Neural cell (in vitro differentiated cells): Measurements from ENCODE around the gene JMJD4. TPM values are rescaled to one million over a fixed set of nuclear protein-coding genes. Genes with fewer than 3 reads are reported as not detected.

Source experiments
- H2AFZ ChIP-seq: fragments of 200-600, 300-800 bp; sonication (generic), shearing (Covaris generic); 2 replicates; pipeline ENCODE4 v1.6.0; 2014; ENCODE audit warnings: low read depth, mild to moderate bottlenecking, antibody characterized with exemption, low read length, moderate library complexity
- H3F3A ChIP-seq: fragments of 200-600 bp; shearing (Covaris generic); 2 replicates; pipeline ENCODE4 v1.6.1; 2016; ENCODE audit warnings: mild to moderate bottlenecking, moderate library complexity, mixed read lengths, antibody characterized with exemption, low read length; ENCODE audit not compliant: insufficient read depth, poor library complexity, severe bottlenecking
- H3K27ac ChIP-seq: fragments of 200-600, 300-800 bp; sonication (generic), shearing (Covaris generic); 2 replicates; pipeline ENCODE4 v1.5.1; 2014; ENCODE audit warnings: mild to moderate bottlenecking, low read length, moderate library complexity
- H3K27me3 ChIP-seq: fragments of 300-800, 200-600 bp; sonication (generic), shearing (Covaris generic); 2 replicates; pipeline ENCODE4 v1.6.0; 2014; ENCODE audit warnings: mild to moderate bottlenecking, low read depth, low read length, moderate library complexity; ENCODE audit not compliant: insufficient read depth
- H3K36me3 ChIP-seq: fragments of 300-800, 200-600 bp; sonication (generic), shearing (Covaris generic); 2 replicates; pipeline ENCODE4 v1.5.1; 2014; ENCODE audit warnings: mild to moderate bottlenecking, antibody characterized with exemption, low read length, moderate library complexity; ENCODE audit not compliant: insufficient read depth
- H3K4me2 ChIP-seq: fragments of 300-800, 200-600 bp; sonication (generic), shearing (Covaris generic); 2 replicates; pipeline ENCODE4 v1.6.0; 2014; ENCODE audit warnings: mild to moderate bottlenecking, low read length
- H3K4me3 ChIP-seq: fragments of 300-800, 200-600 bp; sonication (generic), shearing (Covaris generic); 2 replicates; pipeline ENCODE4 v1.5.1; 2014; ENCODE audit warnings: mild to moderate bottlenecking, low read length, moderate library complexity
- H3K79me2 ChIP-seq: fragments of 200-600 bp; shearing (Covaris generic); replicated peaks from 2 replicates; pipeline ENCODE4 v1.6.0; 2014; ENCODE audit warnings: mild to moderate bottlenecking, low read length, moderate library complexity; ENCODE audit not compliant: insufficient read depth
- H3K9ac ChIP-seq: fragments of 300-800, 200-600 bp; sonication (generic), shearing (Covaris generic); 2 replicates; pipeline ENCODE4 v1.6.1; 2016; ENCODE audit warnings: mild to moderate bottlenecking, low read length, mixed read lengths
- H3K9me2 ChIP-seq: fragments of 200-600 bp; shearing (Covaris generic); 2 replicates; pipeline ENCODE4 v1.6.1; 2016; ENCODE audit warnings: mild to moderate bottlenecking, low read length, mixed read lengths; ENCODE audit not compliant: insufficient read depth
- H3K9me3 ChIP-seq: fragments of 200-600, 300-800 bp; sonication (generic), shearing (Covaris generic); 2 replicates; pipeline ENCODE4 v1.6.1; 2016; ENCODE audit warnings: mild to moderate bottlenecking, mixed run types, low read length, moderate library complexity, mixed read lengths
- H4K20me1 ChIP-seq: fragments of 200-600 bp; shearing (Covaris generic); 2 replicates; pipeline ENCODE4 v1.6.1; 2016; ENCODE audit warnings: mild to moderate bottlenecking, mixed run types; ENCODE audit not compliant: insufficient read depth
- EP300 ChIP-seq: fragments of 450-650 bp; conservative IDR thresholded peaks from 2 replicates; pipeline ENCODE4 v1.6.1; 2014; ENCODE audit warnings: antibody characterized with exemption, mild to moderate bottlenecking, moderate library complexity; ENCODE audit not compliant: poor library complexity, severe bottlenecking
- EZH2 ChIP-seq: fragments of 200-600, 300-800 bp; shearing (Covaris generic), sonication (generic); IDR thresholded peaks from 2 replicates; pipeline ENCODE4 v1.6.1; 2014; ENCODE audit warnings: antibody characterized with exemption, low read length, borderline replicate concordance, mild to moderate bottlenecking; ENCODE audit not compliant: insufficient read depth, poor library complexity, severe bottlenecking
- MXI1 ChIP-seq: fragments of 450-650 bp; conservative IDR thresholded peaks from 2 replicates; pipeline ENCODE4 v1.6.1; 2014; ENCODE audit warnings: antibody characterized with exemption, mild to moderate bottlenecking; ENCODE audit not compliant: poor library complexity, severe bottlenecking
- POLR2AphosphoS5 ChIP-seq: IDR thresholded peaks from 2 replicates; pipeline ENCODE4 v1.6.1; 2012
- RAD21 ChIP-seq: fragments of 450-650 bp; conservative IDR thresholded peaks from 2 replicates; pipeline ENCODE4 v1.6.1; 2014; ENCODE audit warnings: antibody characterized with exemption, mild to moderate bottlenecking, moderate library complexity
- REST ChIP-seq: IDR thresholded peaks from 2 replicates; pipeline ENCODE4 v1.6.1; 2012; ENCODE audit warnings: borderline replicate concordance
- SMC3 ChIP-seq: fragments of 450-650 bp; conservative IDR thresholded peaks from 2 replicates; pipeline ENCODE4 v1.6.1; 2014; ENCODE audit warnings: antibody characterized with exemption, mild to moderate bottlenecking, moderate library complexity; ENCODE audit not compliant: poor library complexity
- TAF1 ChIP-seq: IDR thresholded peaks from 2 replicates; pipeline ENCODE4 v1.6.1; 2012; ENCODE audit warnings: low read depth
- polyA plus RNA-seq: library from polyadenylated mRNA; depleted of rRNA; stranded (reverse); fragments of >200 nt; gene quantifications from 2 replicates; pipeline ENCODE4 v1.2.3, GENCODE V29; 2014
- TF ChIP-seq, protein P1 (sequence below): fragments of 450-650 bp; IDR thresholded peaks from 2 replicates; pipeline ENCODE4 v1.5.1; 2014; ENCODE audit warnings: antibody characterized with exemption, mild to moderate bottlenecking, moderate library complexity; ENCODE audit not compliant: poor library complexity, severe bottlenecking

JMJD4 gene
- polyA plus RNA-seq, 1 donor from 2014 or later = 17.2 TPM

DNA sequence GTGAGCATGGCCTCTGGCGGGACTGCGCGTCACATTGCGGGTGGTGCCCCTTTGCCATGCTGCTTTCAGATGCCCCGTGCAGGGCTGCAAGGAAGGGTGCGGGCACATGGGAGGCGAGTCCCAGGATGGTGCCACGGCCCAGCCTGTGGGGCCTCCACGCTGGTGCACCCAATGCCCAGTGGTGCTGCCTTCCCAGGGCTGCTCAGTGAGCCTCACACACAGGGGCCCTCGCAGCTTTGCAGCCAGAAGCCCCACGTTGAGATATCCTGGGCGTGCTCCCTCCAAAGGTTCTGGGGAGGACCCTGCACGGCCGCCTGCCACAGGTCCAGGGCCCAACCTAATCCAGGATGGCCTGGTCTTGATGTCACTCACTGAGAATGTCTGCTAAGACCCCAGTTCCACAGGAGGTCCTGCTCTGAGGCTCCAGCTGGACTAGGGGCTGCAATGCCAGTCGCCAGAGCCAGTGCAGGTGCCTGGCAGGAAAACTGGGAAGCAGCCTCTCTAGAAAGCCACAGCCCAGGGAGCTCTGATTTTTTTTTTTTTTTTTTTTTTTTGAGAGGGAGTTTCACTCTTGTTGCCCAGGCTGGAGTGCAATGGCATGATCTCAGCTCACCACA is 46.3 kb upstream of the JMJD4 start:
- TF ChIP-seq EP300 (no peak), REST (no peak), SMC3 (no peak), MXI1 (no peak), TAF1 (no peak), POLR2AphosphoS5 (no peak)
- TF ChIP-seq, protein P1, sequence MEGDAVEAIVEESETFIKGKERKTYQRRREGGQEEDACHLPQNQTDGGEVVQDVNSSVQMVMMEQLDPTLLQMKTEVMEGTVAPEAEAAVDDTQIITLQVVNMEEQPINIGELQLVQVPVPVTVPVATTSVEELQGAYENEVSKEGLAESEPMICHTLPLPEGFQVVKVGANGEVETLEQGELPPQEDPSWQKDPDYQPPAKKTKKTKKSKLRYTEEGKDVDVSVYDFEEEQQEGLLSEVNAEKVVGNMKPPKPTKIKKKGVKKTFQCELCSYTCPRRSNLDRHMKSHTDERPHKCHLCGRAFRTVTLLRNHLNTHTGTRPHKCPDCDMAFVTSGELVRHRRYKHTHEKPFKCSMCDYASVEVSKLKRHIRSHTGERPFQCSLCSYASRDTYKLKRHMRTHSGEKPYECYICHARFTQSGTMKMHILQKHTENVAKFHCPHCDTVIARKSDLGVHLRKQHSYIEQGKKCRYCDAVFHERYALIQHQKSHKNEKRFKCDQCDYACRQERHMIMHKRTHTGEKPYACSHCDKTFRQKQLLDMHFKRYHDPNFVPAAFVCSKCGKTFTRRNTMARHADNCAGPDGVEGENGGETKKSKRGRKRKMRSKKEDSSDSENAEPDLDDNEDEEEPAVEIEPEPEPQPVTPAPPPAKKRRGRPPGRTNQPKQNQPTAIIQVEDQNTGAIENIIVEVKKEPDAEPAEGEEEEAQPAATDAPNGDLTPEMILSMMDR = no peak
- Histone ChIP-seq H3K36me3 (no peaks in the 10 kb centered on the region), H3K27me3 (no peaks in the 10 kb centered on the region), H3K79me2 (no peaks in the 10 kb centered on the region), H2AFZ (no peak overlapping the region), H3F3A (no peaks in the 10 kb centered on the region), H3K9me3 (no peaks in the 10 kb centered on the region), H4K20me1 (no peaks in the 10 kb centered on the region), H3K27ac (no peak overlapping the region), H3K4me3 (no peak overlapping the region), H3K4me2 (no peak overlapping the region), H3K9me2 (no peaks in the 10 kb centered on the region), H3K9ac (no peak overlapping the region)

DNA sequence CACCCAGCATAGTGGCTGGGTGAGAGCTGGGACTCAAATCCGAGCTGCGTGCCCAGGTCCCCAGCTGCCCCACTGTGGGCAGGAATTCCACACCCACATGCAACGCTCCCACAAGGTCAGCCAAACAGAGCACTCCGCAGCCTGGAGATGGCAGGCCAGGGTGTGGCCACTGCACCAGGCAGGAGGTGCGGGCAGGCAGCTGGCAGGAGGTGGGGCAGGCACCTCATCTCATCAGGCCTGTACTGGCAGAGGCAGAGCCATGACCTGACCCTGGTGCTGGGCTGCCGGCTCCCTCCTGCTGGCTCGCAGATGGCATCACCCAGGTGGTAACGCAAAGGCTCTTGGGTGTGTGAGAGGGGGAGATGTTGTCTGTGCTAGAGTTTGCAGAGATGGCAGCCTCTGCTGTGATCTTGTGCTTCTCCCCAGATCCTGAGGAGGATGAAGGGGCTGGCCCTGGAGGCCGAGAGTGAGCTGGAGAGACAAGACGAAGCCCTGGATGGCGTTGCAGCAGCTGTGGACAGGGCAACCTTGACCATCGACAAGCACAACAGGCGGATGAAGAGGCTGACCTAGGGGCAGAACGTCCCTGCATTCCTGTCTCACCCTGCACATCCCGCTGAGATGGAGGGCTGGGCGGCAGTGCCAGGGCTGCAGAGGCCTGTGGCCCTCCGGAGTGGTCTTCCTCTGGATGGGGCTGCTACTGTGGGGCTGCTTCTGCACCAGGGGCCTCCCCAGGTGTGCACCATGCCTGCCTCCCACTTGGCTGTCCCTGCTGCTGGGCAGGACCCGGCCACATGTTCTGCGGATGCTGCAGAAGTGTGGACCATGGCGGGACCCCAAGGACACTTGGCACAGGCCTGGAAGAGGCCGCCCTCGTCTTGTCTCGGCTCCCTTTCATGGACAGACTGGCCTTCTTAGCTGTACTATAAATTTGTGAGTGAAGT is 45.3 kb upstream of the JMJD4 start:
- Histone ChIP-seq H3K4me2 (no peak overlapping the region), H3K9ac (no peak overlapping the region), H2AFZ (no peak overlapping the region), H3K4me3 (no peak overlapping the region), H3K9me2 (no peaks in the 10 kb centered on the region), H3K27ac (no peak overlapping the region), H3K27me3 (no peaks in the 10 kb centered on the region), H3K36me3 (no peaks in the 10 kb centered on the region), H4K20me1 (no peaks in the 10 kb centered on the region), H3K9me3 (no peaks in the 10 kb centered on the region), H3F3A (no peaks in the 10 kb centered on the region), H3K79me2 (no peaks in the 10 kb centered on the region)
- TF ChIP-seq EZH2 = no peak
- TF ChIP-seq SMC3 = no peak
- no peak for TF ChIP-seq RAD21
- no peak for TF ChIP-seq POLR2AphosphoS5
- TF ChIP-seq EP300 = no peak
- no peak for TF ChIP-seq TAF1
- TF ChIP-seq, protein P1 = no peak
- no peak for TF ChIP-seq REST
- no peak for TF ChIP-seq MXI1
